ENCODE data around the gene RHBDD2. TPM values are rescaled to one million over a fixed set of nuclear protein-coding genes. Genes with fewer than 3 reads are reported as not detected.

Gene RHBDD2
- total RNA-seq, 2 experiments from 2014 or later: 18.6 to 20.3 TPM

DNA sequence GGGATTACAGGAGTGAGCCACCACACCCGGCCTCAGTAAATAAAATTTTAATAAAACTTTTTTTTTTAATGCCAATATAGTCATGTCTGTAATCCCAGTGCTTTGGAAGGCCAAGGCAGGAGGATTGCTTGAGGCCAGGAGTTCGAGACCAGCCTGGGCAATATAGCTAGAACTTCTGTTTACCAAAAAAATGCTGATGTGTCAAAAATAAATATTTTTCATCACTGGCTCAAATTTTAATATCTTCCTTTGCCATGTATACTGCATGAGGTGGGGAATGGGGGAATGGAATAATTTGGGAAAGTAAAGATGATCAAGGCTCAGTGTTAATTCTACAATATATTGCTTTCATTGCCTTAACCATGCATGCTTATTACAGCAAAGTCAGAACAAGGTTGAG lies 10.7 kb upstream of the RHBDD2 start:
- BruUV-seq (replicated peaks): no TSS peak
- no peak overlapping the region for H3K4me2 ChIP-seq (ENCODE audit: low read length)
- no peak overlapping the region for H3K27ac ChIP-seq (ENCODE audit: low read depth, low read length, poor library complexity, severe bottlenecking)
- no peak overlapping the region for H2AFZ ChIP-seq (ENCODE audit: low read length)
- intact Hi-C loops (cut with micrococcal nuclease; ENCODE audit: unreplicated experiment): no loop called here
- TF ChIP-seq EZH2phosphoT487 (IDR thresholded peaks at IDR 0.05; ENCODE audit: borderline replicate concordance, low read depth, low read length): no peak
- TF ChIP-seq, protein P1, sequence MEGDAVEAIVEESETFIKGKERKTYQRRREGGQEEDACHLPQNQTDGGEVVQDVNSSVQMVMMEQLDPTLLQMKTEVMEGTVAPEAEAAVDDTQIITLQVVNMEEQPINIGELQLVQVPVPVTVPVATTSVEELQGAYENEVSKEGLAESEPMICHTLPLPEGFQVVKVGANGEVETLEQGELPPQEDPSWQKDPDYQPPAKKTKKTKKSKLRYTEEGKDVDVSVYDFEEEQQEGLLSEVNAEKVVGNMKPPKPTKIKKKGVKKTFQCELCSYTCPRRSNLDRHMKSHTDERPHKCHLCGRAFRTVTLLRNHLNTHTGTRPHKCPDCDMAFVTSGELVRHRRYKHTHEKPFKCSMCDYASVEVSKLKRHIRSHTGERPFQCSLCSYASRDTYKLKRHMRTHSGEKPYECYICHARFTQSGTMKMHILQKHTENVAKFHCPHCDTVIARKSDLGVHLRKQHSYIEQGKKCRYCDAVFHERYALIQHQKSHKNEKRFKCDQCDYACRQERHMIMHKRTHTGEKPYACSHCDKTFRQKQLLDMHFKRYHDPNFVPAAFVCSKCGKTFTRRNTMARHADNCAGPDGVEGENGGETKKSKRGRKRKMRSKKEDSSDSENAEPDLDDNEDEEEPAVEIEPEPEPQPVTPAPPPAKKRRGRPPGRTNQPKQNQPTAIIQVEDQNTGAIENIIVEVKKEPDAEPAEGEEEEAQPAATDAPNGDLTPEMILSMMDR (conservative IDR thresholded peaks at IDR 0.05; ENCODE audit: low read length): no peak
- H4K20me1 ChIP-seq (ENCODE audit: insufficient read depth, low read length): no peaks in the 10 kb centered on the region
- CTCF ChIA-PET (ENCODE audit: unreplicated experiment): no interaction called here
- H3K4me1 ChIP-seq (ENCODE audit: insufficient read depth, low read length, poor library complexity, severe bottlenecking): no peaks in the 10 kb centered on the region
- no peaks in the 10 kb centered on the region for H3K9me3 ChIP-seq (ENCODE audit: low read length)
- H3K36me3 ChIP-seq (ENCODE audit: insufficient read depth, low read length): no peaks in the 10 kb centered on the region
- no peaks in the 10 kb centered on the region for H3K79me2 ChIP-seq (ENCODE audit: insufficient read depth, low read depth, low read length)
- POLR2A ChIA-PET: no interaction called here
- DNase-seq (ENCODE audit: low spot score): no peak
- no peaks in the 10 kb centered on the region for H3K9me2 ChIP-seq (ENCODE audit: insufficient read depth, low read length)
- no peak overlapping the region for H3K4me3 ChIP-seq (ENCODE audit: low read depth, low read length, poor library complexity, severe bottlenecking)

DNA sequence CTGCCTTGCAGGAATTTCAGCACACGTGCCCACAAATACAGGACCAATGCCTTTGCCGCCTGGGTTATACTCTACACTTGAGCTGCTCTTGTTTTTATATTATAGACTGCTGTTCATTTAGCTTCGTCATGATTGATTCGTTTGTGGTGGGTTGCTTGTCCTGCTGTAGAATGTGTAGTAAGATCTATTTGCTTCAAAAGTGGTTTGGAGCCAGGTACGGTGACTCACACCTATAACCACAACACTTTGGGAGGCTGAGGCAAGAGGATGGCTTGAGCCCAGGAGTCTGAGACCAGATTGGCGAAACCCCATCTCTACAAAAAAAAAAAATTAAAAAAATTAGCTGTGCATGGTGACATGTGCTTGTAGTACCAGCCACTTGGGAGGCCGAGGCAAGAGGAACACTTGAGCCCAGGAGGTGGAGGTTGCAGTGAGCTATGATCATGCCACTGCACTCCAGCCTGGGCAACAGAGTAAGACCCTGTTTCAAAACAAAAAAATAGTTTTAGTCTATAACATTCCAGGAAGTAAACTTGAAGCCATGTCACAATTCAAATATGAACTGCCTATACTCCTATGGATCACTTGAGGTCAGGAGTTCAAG lies 9.0 kb upstream of the RHBDD2 start:
- ChIA-PET CTCF (ENCODE audit: unreplicated experiment) (no interaction called here), POLR2A (no interaction called here)
- no TSS peak for BruUV-seq (replicated peaks)

More for the DNA sequence above, 9.0 kb upstream of the RHBDD2 start:
- Histone ChIP-seq H4K20me1 (ENCODE audit: insufficient read depth, low read length) (no peaks in the 10 kb centered on the region), H3K4me3 (ENCODE audit: low read depth, low read length, poor library complexity, severe bottlenecking) (no peak overlapping the region), H3K4me1 (ENCODE audit: insufficient read depth, low read length, poor library complexity, severe bottlenecking) (no peaks in the 10 kb centered on the region), H2AFZ (ENCODE audit: low read length) (no peak overlapping the region), H3K27ac (ENCODE audit: low read depth, low read length, poor library complexity, severe bottlenecking) (no peak overlapping the region), H3K4me2 (ENCODE audit: low read length) (no peak overlapping the region), H3K9me2 (ENCODE audit: insufficient read depth, low read length) (no peaks in the 10 kb centered on the region), H3K36me3 (ENCODE audit: insufficient read depth, low read length) (no peaks in the 10 kb centered on the region), H3K9me3 (ENCODE audit: low read length) (no peaks in the 10 kb centered on the region), H3K79me2 (ENCODE audit: insufficient read depth, low read depth, low read length) (no peaks in the 10 kb centered on the region)
- DNase-seq (ENCODE audit: low spot score): no peak
- intact Hi-C loops (cut with micrococcal nuclease; ENCODE audit: unreplicated experiment): loop anchor here (5.0 kb wide), 1 partner anchor 87 kb away; no protein-coding TSS in a partner anchor
- TF ChIP-seq EZH2phosphoT487 (IDR thresholded peaks at IDR 0.05; ENCODE audit: borderline replicate concordance, low read depth, low read length): no peak
- TF ChIP-seq, protein P1 (conservative IDR thresholded peaks at IDR 0.05; ENCODE audit: low read length): no peak
